ENCODE data around the gene DPYD.

DPYD gene

GRCh38 chr1:97120806-97121205 lies 800.0 kb downstream of the DPYD start:
- DNase-seq, result no peak

- DNase-seq, result no peak
Observed at GRCh38 chr1:97119260-97120158, 801.3 kb downstream of the DPYD start.

- no peak for DNase-seq
Observed at GRCh38 chr1:97114842-97115241, 806.0 kb downstream of the DPYD start.

GRCh38 chr1:97112442-97112841 lies 808.4 kb downstream of the DPYD start:
- no peak for DNase-seq

- DNase-seq, result no peak
Observed at GRCh38 chr1:97108179-97108578, 812.7 kb downstream of the DPYD start.

GRCh38 chr1:97105531-97105930 lies 815.3 kb downstream of the DPYD start:
- no peak for DNase-seq

GRCh38 chr1:97101509-97101908 lies 819.3 kb downstream of the DPYD start:
- no peak for DNase-seq

- DNase-seq, result no peak
Observed at GRCh38 chr1:97097404-97097925, 823.4 kb downstream of the DPYD start.

GRCh38 chr1:97095764-97096163 lies 825.1 kb downstream of the DPYD start:
- no peak for DNase-seq

GRCh38 chr1:97094247-97094972 lies 826.4 kb downstream of the DPYD start:
- no peak for DNase-seq

- no peak for DNase-seq
Observed at GRCh38 chr1:97093741-97094140, 827.1 kb downstream of the DPYD start.

GRCh38 chr1:97092824-97093223 lies 828.0 kb downstream of the DPYD start:
- DNase-seq, result no peak

GRCh38 chr1:97091679-97092078 lies 829.2 kb downstream of the DPYD start:
- DNase-seq, result no peak

- no peak for DNase-seq
Observed at GRCh38 chr1:97091263-97091662, 829.6 kb downstream of the DPYD start.

- DNase-seq, result no peak
Observed at GRCh38 chr1:97090725-97091124, 830.1 kb downstream of the DPYD start.

- no peak for DNase-seq
Observed at GRCh38 chr1:97089173-97089572, 831.7 kb downstream of the DPYD start.

GRCh38 chr1:97088391-97088790 lies 832.4 kb downstream of the DPYD start:
- no peak for DNase-seq

- no peak for DNase-seq
Observed at GRCh38 chr1:97084546-97084945, 836.3 kb downstream of the DPYD start.

- DNase-seq, result no peak
Observed at GRCh38 chr1:97082160-97082848, 838.5 kb downstream of the DPYD start.

GRCh38 chr1:97078872-97079271 lies 842.0 kb downstream of the DPYD start:
- DNase-seq, result no peak

GRCh38 chr1:97077221-97077620 lies 843.6 kb downstream of the DPYD start:
- DNase-seq, result no peak

GRCh38 chr1:97074771-97075170 lies 846.1 kb downstream of the DPYD start:
- no peak for DNase-seq

- no peak for DNase-seq
Observed at GRCh38 chr1:97073936-97074335, 846.9 kb downstream of the DPYD start.
